Hypothalamus (tissue), 51 donors: ENCODE data around the gene KIAA1217.

ENCODE experiments used
- DNase-seq, 51 donors: peaks; one replicate each; lab custom pipeline; 2025; lab: John Stamatoyannopoulos, UW

The KIAA1217 gene

DNA sequence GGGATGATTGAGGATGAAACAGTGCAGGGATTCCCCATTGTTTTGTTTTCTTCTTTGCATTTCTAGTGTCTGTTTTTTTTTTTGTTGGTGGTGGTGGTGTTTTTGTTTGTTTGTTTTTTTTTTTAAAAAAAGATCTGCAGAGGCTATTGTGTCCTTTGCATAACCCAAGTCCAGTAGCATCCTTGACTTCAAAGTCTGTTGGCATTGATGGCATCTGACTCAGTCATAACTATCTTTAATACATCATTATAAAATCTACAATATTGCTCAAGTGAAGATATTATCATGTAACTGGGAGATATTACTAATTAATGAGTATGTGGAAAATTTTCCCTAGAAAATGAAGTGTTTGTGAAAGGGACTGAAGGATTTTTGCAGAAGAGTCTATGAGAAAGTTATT, 70.2 kb downstream of the KIAA1217 start:
- DNase-seq, result no peak

- DNase-seq, result no peak
These were observed 78.7 kb downstream of the KIAA1217 start for GRCh38 chr10:24287559-24288195.

DNA sequence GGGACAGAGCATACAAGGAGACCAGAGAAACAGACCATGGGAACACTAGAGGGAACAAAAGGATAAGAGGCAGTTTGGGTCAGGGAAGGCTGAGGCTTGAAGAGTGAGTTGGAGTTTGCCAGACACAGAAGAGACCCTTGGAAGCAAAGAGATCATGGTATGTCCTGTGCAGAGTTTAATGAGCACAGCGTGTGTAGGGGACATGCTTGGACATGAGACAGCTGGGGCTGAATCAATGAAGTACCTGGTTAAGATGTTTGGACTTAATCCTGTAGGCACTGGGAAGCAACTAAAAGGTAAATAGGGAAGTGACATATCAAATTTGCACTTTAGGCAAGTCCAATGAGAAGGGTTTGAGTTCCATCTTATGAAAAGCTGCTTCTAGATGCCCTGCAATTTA, 79.6 kb downstream of the KIAA1217 start:
- DNase-seq, result no peak

DNA sequence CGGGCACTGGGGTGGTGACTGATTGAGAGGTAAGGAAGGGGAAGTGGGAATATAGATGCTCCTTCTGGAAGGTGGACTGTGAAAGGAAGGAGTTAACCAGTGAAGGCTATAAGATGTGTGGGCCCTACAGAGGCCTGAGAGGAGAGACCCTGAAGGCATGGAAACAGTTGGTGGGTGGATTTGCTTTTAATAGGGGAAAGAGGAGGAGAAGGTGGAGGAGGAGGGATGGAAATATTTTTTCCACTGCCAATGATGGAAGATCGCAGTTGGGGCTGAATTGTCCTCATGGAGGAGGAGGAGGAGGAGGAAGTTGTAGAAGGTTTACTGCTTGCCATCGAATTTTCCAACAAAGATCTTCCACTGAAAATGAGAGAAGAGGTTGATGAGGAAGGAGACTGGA, 80.3 kb downstream of the KIAA1217 start:
- DNase-seq, result no peak

GRCh38 chr10:24292304-24293293, 83.7 kb downstream of the KIAA1217 start:
- DNase-seq, result no peak

GRCh38 chr10:24299578-24300260, 90.8 kb downstream of the KIAA1217 start:
- no peak for DNase-seq

GRCh38 chr10:24303522-24304310, 94.8 kb downstream of the KIAA1217 start:
- no peak for DNase-seq

DNA sequence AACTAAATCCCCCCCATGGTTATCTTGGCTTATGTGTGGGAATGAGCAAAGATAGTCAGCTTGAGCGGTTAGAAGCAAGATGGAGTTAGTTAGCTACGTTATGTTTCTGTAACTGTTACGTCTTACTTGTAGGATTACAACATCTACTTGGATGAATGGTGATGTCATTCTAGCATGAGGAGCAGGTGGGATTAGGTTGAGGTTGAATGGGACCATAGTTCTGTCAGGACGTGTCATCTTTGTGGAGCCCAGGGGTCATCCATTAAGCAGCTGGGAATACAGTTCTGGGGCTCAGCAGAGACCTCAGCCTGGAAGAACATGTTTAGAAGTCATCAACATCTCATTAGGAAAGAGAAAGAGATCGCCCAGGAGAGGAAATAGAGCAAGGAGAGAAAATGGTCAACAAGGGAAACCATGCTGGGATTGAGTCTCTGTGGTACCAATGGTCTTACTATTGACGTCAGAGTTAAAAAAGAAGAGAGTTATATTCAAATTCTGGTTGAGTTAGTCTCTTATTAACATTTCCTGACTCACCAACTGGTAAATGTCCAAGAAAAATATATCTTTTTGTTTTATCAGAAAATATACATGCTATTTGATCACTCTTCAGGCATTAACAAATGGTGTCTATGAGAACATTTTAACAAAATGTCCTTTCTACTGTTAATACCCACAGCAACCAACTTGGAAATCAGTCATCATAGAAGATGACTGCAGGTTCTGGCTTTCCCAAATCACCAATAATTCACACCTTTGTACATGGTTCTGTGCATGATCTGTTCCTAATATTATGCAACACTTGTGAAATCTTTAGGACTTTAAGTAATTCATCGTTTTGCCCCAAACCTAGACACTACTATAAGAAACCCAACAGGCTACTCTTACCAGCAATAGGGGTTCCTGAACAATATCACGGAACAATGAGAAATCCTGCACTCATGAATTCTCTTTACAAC, 96.9 kb downstream of the KIAA1217 start:
- DNase-seq, result no peak

- DNase-seq, result peak in 1 of 51 donors; percentile 6
These were observed 97.6 kb downstream of the KIAA1217 start for GRCh38 chr10:24306507-24306875.

GRCh38 chr10:24307116-24307515, 98.2 kb downstream of the KIAA1217 start:
- no peak for DNase-seq

DNA sequence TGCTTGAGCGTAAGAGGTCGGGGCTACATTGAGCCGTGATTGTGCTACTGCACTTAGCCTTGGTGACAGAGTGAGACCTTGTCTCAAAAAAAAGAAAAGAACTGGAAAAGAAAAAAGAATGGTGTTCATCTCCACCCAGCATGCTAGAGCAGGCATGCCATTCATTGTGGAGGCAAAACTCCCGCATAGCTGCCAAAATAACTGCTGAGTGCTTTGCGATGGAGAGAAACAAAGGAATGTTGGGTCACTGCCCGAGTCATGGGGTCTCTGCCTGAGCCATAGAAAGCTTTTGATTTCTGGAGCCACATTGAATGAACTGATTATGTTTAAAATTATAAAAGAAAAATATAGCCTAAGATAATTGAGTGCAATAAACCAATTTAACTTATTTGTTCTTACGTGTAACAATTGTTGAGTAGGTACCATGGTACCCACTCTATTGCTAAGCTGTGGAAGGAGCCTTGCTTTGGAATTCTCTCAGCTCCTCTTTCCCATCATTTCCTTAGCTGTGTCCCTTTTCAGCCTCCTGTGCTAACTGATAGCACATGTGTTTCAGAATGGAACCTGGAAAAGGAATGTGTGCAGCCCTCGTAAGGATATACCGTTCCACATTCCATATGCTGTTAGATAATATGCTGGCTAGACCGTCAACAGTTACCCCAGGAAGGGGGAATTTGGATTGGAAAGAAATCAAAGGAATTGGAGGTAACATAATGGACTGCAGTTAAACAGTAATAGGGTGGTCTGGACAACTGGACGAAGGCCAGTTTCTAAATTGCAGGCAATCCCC, 99.0 kb downstream of the KIAA1217 start:
- peak in 4 of 51 donors; percentile 5 to 26 (median 12) for DNase-seq

GRCh38 chr10:24310104-24310503, 101.2 kb downstream of the KIAA1217 start:
- no peak for DNase-seq

DNA sequence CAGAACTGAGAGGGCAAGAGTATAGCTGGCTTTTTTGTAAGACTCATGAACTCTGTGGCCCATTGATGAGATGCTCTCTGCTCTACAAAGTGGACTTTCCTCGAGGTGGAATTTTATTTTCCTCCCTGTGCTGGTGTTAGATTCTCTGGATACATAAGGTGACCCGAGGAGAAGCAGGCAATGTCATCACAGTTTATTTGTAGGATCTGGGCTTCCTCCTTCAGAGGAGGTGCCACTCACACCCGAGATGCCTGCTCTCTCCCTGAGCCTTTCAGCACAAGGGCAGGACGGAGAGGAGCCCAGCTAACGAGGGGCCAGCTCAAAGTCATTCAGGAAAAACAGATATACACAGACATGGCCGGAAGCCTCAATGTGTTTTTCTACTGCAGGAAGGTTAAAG, 103.0 kb downstream of the KIAA1217 start:
- DNase-seq, result no peak

DNA sequence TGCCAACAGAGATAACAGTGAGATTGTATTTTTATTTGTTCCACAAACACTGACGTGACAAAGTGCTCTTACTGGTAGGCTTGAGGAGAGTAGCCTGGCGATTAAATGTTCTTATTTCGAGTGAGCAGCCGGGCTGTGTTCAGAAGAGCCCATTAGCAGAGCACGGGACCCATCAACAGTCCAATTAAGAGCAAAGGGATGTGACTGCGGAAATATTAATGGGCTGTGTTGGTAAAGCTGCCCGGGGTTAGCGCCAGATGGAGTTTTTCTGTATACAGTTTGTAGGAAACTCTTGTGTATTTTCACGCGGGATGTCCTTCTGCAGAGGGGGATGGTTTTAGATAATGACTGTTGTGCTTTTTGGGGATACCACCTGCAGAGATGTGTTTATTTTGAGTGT, 104.3 kb downstream of the KIAA1217 start:
- DNase-seq, result no peak

DNA sequence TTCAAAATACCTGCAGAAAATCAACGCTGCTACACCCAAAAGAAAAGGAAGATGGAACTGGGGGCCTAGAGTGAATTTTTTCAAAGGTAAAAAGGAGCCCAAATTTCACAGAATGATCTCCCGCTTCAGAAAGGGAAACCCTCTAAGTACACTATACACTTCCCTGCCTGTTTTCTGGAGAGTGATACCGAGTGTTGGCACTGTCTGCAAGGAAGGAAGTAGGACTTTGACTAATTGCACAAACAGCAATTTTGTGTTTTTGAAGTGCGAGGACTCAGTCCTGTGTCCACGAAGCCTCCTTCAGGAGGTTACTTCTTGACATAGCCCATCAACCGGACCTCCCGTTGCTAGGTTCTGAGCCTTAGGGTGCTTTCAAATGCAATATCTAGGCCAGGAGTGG, 106.3 kb downstream of the KIAA1217 start:
- no peak for DNase-seq

GRCh38 chr10:24318517-24318916, 109.6 kb downstream of the KIAA1217 start:
- no peak for DNase-seq

GRCh38 chr10:24320373-24320772, 111.4 kb downstream of the KIAA1217 start:
- DNase-seq, result no peak

DNA sequence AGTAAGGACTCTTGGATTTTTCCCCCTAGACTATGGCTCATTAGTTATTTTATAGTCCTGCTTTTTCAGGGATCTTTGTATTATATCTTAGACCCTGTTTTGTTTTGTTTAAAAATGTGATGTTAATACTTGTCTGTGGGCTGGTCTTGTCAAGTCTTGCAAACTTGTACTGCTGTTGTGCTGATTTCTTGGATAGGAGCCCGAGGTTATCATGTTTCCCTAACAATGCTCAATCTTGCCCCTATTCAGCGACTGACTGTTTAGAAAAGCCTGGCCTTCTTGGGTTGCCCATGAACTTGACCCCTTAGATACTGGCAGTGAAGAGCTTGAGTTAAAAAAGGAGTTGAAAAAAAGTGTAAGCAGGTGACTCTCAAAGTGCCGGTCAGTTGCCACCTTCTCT, 115.7 kb downstream of the KIAA1217 start:
- DNase-seq, result no peak

- DNase-seq, result peak in 4 of 51 donors; percentile 2 to 9 (median 6)
These were observed 122.5 kb downstream of the KIAA1217 start for GRCh38 chr10:24331457-24331856.
